DND-41 (cell line): ENCODE measurements around the gene KRT12.

Experiments
- CTCF ChIP-seq: IDR thresholded peaks from 2 replicates; pipeline ENCODE4 v1.5.1; 2012; ENCODE audit warnings: borderline replicate concordance, low read length, moderate library complexity, mild to moderate bottlenecking; ENCODE audit not compliant: poor library complexity, severe bottlenecking; ENCODE audit errors: extremely low read depth
- EZH2 ChIP-seq: IDR thresholded peaks from 3 replicates; pipeline ENCODE4 v1.6.1; 2012; ENCODE audit warnings: borderline replicate concordance, low read depth, mild to moderate bottlenecking, moderate library complexity, low read length, inconsistent platforms; ENCODE audit not compliant: severe bottlenecking

GRCh38 chr17:40872416-40872815 is 5.4 kb upstream of the KRT12 start:
- TF ChIP-seq CTCF (no peak), EZH2 (no peak)
